ENCODE data around the gene FERMT2.

- TF ChIP-seq CTCF (conservative IDR thresholded peaks at IDR 0.05; ENCODE audit: low read depth in 2 of 2) (no peak), CREB1 (CRISPR knock-in tag; IDR thresholded peaks at IDR 0.05; ENCODE audit: low read depth) (no peak), EZH2 (IDR thresholded peaks at IDR 0.05; ENCODE audit: low read depth, unreplicated experiment) (no peak), POLR2AphosphoS5 (IDR thresholded peaks at IDR 0.05; ENCODE audit: low read depth) (no peak), REST (IDR thresholded peaks at IDR 0.05; ENCODE audit: unreplicated experiment) (no peak)
Observed at GRCh38 chr14:52837451-52837850, 113.4 kb downstream of the FERMT2 start.

Data from GM23338 (cell line).